ENCODE results near the gene LRIG1.

LRIG1 gene

DNA sequence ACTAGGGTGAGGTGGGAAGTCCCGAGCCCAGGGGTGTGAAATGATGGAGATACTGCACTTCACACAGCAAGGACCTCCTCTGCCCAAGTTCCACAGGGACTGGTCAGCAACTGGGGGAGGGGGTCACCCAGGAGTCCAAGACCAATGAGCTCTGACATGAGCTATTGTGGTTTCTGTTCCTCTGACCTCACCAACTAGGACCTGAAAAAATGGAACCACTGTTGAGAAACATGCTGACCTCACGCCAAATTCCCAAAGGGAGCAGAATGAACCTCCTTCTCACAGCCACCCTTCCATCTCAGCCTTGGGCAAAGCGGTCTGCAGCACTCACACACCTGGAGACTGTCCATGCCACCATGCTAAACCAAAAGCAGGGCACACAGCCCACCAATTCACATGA lies 69.3 kb downstream of the LRIG1 start:
- TF ChIP-seq, protein P1, sequence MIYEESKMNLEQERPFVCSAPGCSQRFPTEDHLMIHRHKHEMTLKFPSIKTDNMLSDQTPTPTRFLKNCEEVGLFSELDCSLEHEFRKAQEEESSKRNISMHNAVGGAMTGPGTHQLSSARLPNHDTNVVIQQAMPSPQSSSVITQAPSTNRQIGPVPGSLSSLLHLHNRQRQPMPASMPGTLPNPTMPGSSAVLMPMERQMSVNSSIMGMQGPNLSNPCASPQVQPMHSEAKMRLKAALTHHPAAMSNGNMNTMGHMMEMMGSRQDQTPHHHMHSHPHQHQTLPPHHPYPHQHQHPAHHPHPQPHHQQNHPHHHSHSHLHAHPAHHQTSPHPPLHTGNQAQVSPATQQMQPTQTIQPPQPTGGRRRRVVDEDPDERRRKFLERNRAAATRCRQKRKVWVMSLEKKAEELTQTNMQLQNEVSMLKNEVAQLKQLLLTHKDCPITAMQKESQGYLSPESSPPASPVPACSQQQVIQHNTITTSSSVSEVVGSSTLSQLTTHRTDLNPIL (CRISPR knock-in tag; IDR thresholded peaks at IDR 0.05; ENCODE audit: low read depth): no peak
- TF ChIP-seq ZFP3 (CRISPR knock-in tag; IDR thresholded peaks at IDR 0.05) (no peak), ZNF565 (CRISPR knock-in tag; conservative IDR thresholded peaks at IDR 0.05; ENCODE audit: low read depth) (no peak), TCF4 (CRISPR knock-in tag; IDR thresholded peaks at IDR 0.05; ENCODE audit: borderline replicate concordance) (no peak), ZFP30 (CRISPR knock-in tag; IDR thresholded peaks at IDR 0.05) (no peak), ZNF8 (CRISPR knock-in tag; IDR thresholded peaks at IDR 0.05) (no peak), ISL1 (CRISPR knock-in tag; IDR thresholded peaks at IDR 0.05) (no peak), CSDC2 (CRISPR knock-in tag; IDR thresholded peaks at IDR 0.05) (no peak), PPARA (CRISPR knock-in tag; IDR thresholded peaks at IDR 0.05; ENCODE audit: borderline replicate concordance) (no peak), ARNTL (CRISPR knock-in tag; IDR thresholded peaks at IDR 0.05; ENCODE audit: borderline replicate concordance, low read depth) (no peak)
- no peak for ATAC-seq

DNA sequence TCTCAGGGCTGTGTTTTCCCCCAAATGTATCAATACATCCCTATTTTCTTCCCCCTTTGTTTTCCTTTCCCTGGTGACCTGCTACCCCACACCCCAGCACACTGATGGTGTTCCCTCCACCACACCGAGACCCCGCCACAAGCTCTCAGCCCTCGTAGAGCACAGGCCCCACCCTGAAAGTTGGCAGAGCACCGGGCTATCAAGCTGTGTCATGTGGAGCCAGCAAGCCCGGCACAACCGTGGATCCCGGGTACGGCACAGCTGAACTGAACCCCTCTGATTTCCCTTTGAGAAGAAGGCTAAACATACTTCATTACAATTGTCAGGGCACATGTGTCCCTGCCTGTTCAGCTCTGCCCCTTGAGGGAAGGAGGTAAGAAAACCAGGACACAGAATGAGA lies 69.9 kb downstream of the LRIG1 start:
- TF ChIP-seq ISL1 (CRISPR knock-in tag; IDR thresholded peaks at IDR 0.05) (no peak), TCF4 (CRISPR knock-in tag; IDR thresholded peaks at IDR 0.05; ENCODE audit: borderline replicate concordance) (no peak), SNAI2 (CRISPR knock-in tag; IDR thresholded peaks at IDR 0.05) (no peak), TOX (CRISPR knock-in tag; IDR thresholded peaks at IDR 0.05; ENCODE audit: borderline replicate concordance) (no peak), OSR1 (CRISPR knock-in tag; IDR thresholded peaks at IDR 0.05) (no peak), BACH2 (CRISPR knock-in tag; IDR thresholded peaks at IDR 0.05; ENCODE audit: borderline replicate concordance) (no peak), PPARA (CRISPR knock-in tag; IDR thresholded peaks at IDR 0.05; ENCODE audit: borderline replicate concordance) (no peak), RARB (CRISPR knock-in tag; IDR thresholded peaks at IDR 0.05) (no peak), ZNF565 (CRISPR knock-in tag; conservative IDR thresholded peaks at IDR 0.05; ENCODE audit: low read depth) (no peak), ZNF70 (CRISPR knock-in tag; IDR thresholded peaks at IDR 0.05) (no peak), GLIS3 (CRISPR knock-in tag; IDR thresholded peaks at IDR 0.05) (no peak), CSDC2 (CRISPR knock-in tag; IDR thresholded peaks at IDR 0.05) (no peak), ARNTL (CRISPR knock-in tag; IDR thresholded peaks at IDR 0.05; ENCODE audit: borderline replicate concordance, low read depth) (no peak), ESRRG (CRISPR knock-in tag; IDR thresholded peaks at IDR 0.05) (no peak)
- TF ChIP-seq, protein P2, sequence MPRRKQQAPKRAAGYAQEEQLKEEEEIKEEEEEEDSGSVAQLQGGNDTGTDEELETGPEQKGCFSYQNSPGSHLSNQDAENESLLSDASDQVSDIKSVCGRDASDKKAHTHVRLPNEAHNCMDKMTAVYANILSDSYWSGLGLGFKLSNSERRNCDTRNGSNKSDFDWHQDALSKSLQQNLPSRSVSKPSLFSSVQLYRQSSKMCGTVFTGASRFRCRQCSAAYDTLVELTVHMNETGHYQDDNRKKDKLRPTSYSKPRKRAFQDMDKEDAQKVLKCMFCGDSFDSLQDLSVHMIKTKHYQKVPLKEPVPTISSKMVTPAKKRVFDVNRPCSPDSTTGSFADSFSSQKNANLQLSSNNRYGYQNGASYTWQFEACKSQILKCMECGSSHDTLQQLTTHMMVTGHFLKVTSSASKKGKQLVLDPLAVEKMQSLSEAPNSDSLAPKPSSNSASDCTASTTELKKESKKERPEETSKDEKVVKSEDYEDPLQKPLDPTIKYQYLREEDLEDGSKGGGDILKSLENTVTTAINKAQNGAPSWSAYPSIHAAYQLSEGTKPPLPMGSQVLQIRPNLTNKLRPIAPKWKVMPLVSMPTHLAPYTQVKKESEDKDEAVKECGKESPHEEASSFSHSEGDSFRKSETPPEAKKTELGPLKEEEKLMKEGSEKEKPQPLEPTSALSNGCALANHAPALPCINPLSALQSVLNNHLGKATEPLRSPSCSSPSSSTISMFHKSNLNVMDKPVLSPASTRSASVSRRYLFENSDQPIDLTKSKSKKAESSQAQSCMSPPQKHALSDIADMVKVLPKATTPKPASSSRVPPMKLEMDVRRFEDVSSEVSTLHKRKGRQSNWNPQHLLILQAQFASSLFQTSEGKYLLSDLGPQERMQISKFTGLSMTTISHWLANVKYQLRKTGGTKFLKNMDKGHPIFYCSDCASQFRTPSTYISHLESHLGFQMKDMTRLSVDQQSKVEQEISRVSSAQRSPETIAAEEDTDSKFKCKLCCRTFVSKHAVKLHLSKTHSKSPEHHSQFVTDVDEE (CRISPR knock-in tag; IDR thresholded peaks at IDR 0.05): no peak
- TF ChIP-seq, protein P3, sequence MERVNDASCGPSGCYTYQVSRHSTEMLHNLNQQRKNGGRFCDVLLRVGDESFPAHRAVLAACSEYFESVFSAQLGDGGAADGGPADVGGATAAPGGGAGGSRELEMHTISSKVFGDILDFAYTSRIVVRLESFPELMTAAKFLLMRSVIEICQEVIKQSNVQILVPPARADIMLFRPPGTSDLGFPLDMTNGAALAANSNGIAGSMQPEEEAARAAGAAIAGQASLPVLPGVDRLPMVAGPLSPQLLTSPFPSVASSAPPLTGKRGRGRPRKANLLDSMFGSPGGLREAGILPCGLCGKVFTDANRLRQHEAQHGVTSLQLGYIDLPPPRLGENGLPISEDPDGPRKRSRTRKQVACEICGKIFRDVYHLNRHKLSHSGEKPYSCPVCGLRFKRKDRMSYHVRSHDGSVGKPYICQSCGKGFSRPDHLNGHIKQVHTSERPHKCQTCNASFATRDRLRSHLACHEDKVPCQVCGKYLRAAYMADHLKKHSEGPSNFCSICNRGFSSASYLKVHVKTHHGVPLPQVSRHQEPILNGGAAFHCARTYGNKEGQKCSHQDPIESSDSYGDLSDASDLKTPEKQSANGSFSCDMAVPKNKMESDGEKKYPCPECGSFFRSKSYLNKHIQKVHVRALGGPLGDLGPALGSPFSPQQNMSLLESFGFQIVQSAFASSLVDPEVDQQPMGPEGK (CRISPR knock-in tag; IDR thresholded peaks at IDR 0.05; ENCODE audit: borderline replicate concordance): no peak
- TF ChIP-seq, protein P4, sequence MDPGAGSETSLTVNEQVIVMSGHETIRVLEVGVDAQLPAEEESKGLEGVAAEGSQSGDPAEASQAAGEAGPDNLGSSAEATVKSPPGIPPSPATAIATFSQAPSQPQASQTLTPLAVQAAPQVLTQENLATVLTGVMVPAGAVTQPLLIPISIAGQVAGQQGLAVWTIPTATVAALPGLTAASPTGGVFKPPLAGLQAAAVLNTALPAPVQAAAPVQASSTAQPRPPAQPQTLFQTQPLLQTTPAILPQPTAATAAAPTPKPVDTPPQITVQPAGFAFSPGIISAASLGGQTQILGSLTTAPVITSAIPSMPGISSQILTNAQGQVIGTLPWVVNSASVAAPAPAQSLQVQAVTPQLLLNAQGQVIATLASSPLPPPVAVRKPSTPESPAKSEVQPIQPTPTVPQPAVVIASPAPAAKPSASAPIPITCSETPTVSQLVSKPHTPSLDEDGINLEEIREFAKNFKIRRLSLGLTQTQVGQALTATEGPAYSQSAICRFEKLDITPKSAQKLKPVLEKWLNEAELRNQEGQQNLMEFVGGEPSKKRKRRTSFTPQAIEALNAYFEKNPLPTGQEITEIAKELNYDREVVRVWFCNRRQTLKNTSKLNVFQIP (CRISPR knock-in tag; IDR thresholded peaks at IDR 0.05; ENCODE audit: borderline replicate concordance, low read depth): no peak
- TF ChIP-seq, protein P1 (CRISPR knock-in tag; IDR thresholded peaks at IDR 0.05; ENCODE audit: low read depth): no peak
- ATAC-seq: no peak

DNA sequence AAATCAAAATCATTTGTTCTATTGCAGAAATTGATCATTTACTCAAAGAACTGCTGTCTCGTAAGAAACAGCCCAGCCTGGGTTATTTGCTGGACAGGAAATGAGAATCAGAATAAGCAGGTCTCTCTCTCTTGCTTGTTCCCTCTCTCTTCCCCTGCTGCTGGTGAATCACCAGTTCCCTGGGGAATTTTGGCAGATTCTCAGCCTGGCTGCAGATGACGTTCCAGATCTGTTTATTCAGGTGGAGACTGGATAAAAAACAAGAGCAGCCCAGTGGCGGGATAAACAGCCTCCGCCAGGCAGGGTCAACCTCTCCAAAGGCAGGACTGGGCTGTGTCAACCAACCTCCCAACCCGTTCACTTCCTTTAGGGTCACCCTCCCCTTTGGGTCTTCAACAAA lies 72.1 kb downstream of the LRIG1 start:
- ATAC-seq: peak; percentile 94
- TF ChIP-seq, protein P5, sequence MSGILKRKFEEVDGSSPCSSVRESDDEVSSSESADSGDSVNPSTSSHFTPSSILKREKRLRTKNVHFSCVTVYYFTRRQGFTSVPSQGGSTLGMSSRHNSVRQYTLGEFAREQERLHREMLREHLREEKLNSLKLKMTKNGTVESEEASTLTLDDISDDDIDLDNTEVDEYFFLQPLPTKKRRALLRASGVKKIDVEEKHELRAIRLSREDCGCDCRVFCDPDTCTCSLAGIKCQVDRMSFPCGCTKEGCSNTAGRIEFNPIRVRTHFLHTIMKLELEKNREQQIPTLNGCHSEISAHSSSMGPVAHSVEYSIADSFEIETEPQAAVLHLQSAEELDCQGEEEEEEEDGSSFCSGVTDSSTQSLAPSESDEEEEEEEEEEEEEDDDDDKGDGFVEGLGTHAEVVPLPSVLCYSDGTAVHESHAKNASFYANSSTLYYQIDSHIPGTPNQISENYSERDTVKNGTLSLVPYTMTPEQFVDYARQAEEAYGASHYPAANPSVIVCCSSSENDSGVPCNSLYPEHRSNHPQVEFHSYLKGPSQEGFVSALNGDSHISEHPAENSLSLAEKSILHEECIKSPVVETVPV (CRISPR knock-in tag; IDR thresholded peaks at IDR 0.05): no peak
- 0 out of 2 replicates have a peak, but pooled peaks have one; percentile 44 for TF ChIP-seq SNAI2 (CRISPR knock-in tag; IDR thresholded peaks at IDR 0.05)
- no peak for TF ChIP-seq ZFP30 (CRISPR knock-in tag; IDR thresholded peaks at IDR 0.05)
- TF ChIP-seq ISL1 (CRISPR knock-in tag; IDR thresholded peaks at IDR 0.05): peak; percentile 37; the same call in 1 of the 2 replicates
- no peak for TF ChIP-seq TOX (CRISPR knock-in tag; IDR thresholded peaks at IDR 0.05; ENCODE audit: borderline replicate concordance)
- TF ChIP-seq PPARA (CRISPR knock-in tag; IDR thresholded peaks at IDR 0.05; ENCODE audit: borderline replicate concordance): no peak
- no peak for TF ChIP-seq CSDC2 (CRISPR knock-in tag; IDR thresholded peaks at IDR 0.05)
- TF ChIP-seq ARNTL (CRISPR knock-in tag; IDR thresholded peaks at IDR 0.05; ENCODE audit: borderline replicate concordance, low read depth): no peak
- peak; percentile 42; the same call in 1 of the 2 replicates for TF ChIP-seq ESRRG (CRISPR knock-in tag; IDR thresholded peaks at IDR 0.05)
- TF ChIP-seq, protein P1 (CRISPR knock-in tag; IDR thresholded peaks at IDR 0.05; ENCODE audit: low read depth): no peak
- TF ChIP-seq ZNF70 (CRISPR knock-in tag; IDR thresholded peaks at IDR 0.05): no peak
- TF ChIP-seq BACH2 (CRISPR knock-in tag; IDR thresholded peaks at IDR 0.05; ENCODE audit: borderline replicate concordance): no peak
- no peak for TF ChIP-seq OSR1 (CRISPR knock-in tag; IDR thresholded peaks at IDR 0.05)
- no peak for TF ChIP-seq ZNF8 (CRISPR knock-in tag; IDR thresholded peaks at IDR 0.05)
- TF ChIP-seq ZC3H10 (CRISPR knock-in tag; IDR thresholded peaks at IDR 0.05): no peak
